ENCODE measurements around the gene PPP1R13L.

The PPP1R13L gene

DNA sequence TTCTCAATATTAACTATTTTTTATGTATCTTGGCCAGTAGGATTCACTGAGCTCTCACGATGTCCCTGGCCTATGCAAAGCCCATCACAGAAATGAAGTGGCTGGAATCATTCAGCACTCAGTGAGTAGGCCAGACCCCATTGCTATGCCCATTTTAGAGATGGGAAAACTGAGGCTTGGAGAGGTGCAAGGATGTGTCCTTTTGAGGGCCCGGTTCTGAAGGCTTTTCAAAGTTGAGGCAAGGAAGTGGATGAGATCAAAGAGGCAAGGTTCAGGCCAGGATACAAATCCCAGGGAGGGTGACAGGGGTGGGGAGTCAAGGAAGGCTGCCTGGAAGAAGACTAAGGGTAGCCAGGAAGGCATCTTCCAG, 37.5 kb upstream of the PPP1R13L start:
- POLR2A ChIA-PET, result interaction anchor here (1.0 kb wide), 1 partner anchor 27 kb away, joined by 3 read pairs; no protein-coding TSS in a partner anchor
- TF ChIP-seq ZNF501 (tag by site-specific recombination; IDR thresholded peaks at IDR 0.05) (0 out of 2 replicates have a peak, but pooled peaks have one; percentile 20), ZFP69B (tag by site-specific recombination; IDR thresholded peaks at IDR 0.05) (no peak), ZNF404 (tag by site-specific recombination; IDR thresholded peaks at IDR 0.05) (no peak), ZNF580 (tag by site-specific recombination; IDR thresholded peaks at IDR 0.05) (peak; percentile 71; the same call in 1 of the 2 replicates), ZNF747 (tag by site-specific recombination; IDR thresholded peaks at IDR 0.05) (no peak), ZNF610 (tag by site-specific recombination; IDR thresholded peaks at IDR 0.05; ENCODE audit: borderline replicate concordance) (no peak), ZNF214 (tag by site-specific recombination; IDR thresholded peaks at IDR 0.05; ENCODE audit: borderline replicate concordance) (no peak), ZNF585B (tag by site-specific recombination; IDR thresholded peaks at IDR 0.05) (no peak), ZNF24 (tag by site-specific recombination; IDR thresholded peaks at IDR 0.05) (0 out of 2 replicates have a peak, but pooled peaks have one; percentile 25), GLIS2 (tag by site-specific recombination; IDR thresholded peaks at IDR 0.05) (no peak), KLF8 (tag by site-specific recombination; IDR thresholded peaks at IDR 0.05) (peak; percentile 24; the same call in 1 of the 2 replicates), ZNF138 (tag by site-specific recombination; IDR thresholded peaks at IDR 0.05; ENCODE audit: borderline replicate concordance) (no peak), ZNF530 (tag by site-specific recombination; IDR thresholded peaks at IDR 0.05; ENCODE audit: low read depth) (no peak), ZNF394 (tag by site-specific recombination; IDR thresholded peaks at IDR 0.05; ENCODE audit: borderline replicate concordance) (0 out of 2 replicates have a peak, but pooled peaks have one; percentile 17), SCRT2 (tag by site-specific recombination; IDR thresholded peaks at IDR 0.05) (no peak)
- TF ChIP-seq, protein P1, sequence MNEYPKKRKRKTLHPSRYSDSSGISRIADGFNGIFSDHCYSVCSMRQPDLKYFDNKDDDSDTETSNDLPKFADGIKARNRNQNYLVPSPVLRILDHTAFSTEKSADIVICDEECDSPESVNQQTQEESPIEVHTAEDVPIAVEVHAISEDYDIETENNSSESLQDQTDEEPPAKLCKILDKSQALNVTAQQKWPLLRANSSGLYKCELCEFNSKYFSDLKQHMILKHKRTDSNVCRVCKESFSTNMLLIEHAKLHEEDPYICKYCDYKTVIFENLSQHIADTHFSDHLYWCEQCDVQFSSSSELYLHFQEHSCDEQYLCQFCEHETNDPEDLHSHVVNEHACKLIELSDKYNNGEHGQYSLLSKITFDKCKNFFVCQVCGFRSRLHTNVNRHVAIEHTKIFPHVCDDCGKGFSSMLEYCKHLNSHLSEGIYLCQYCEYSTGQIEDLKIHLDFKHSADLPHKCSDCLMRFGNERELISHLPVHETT (tag by site-specific recombination; IDR thresholded peaks at IDR 0.05), result peak; percentile 55; the same call in 1 of the 2 replicates
- TF ChIP-seq, protein P2, sequence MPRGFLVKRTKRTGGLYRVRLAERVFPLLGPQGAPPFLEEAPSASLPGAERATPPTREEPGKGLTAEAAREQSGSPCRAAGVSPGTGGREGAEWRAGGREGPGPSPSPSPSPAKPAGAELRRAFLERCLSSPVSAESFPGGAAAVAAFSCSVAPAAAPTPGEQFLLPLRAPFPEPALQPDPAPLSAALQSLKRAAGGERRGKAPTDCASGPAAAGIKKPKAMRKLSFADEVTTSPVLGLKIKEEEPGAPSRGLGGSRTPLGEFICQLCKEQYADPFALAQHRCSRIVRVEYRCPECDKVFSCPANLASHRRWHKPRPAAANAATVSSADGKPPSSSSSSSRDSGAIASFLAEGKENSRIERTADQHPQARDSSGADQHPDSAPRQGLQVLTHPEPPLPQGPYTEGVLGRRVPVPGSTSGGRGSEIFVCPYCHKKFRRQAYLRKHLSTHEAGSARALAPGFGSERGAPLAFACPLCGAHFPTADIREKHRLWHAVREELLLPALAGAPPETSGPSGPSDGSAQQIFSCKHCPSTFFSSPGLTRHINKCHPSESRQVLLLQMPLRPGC (tag by site-specific recombination; IDR thresholded peaks at IDR 0.05), result no peak
- TF ChIP-seq, protein P3, sequence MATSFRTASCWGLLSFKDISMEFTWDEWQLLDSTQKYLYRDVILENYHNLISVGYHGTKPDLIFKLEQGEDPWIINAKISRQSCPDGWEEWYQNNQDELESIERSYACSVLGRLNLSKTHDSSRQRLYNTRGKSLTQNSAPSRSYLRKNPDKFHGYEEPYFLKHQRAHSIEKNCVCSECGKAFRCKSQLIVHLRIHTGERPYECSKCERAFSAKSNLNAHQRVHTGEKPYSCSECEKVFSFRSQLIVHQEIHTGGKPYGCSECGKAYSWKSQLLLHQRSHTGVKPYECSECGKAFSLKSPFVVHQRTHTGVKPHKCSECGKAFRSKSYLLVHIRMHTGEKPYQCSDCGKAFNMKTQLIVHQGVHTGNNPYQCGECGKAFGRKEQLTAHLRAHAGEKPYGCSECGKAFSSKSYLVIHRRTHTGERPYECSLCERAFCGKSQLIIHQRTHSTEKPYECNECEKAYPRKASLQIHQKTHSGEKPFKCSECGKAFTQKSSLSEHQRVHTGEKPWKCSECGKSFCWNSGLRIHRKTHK (tag by site-specific recombination; IDR thresholded peaks at IDR 0.05), result no peak
- Histone ChIP-seq H3K4me3 (ENCODE audit: low read depth, low read length) (no peak overlapping the region), H3K9me3 (ENCODE audit: control insufficient read depth, insufficient read depth, low read depth, low read length) (no peaks in the 10 kb centered on the region), H3K27ac (ENCODE audit: extremely low read depth, low read depth, low read length) (no peak overlapping the region), H3K4me1 (ENCODE audit: control insufficient read depth, insufficient read depth, low read length) (0 out of 2 replicates have a peak, but pooled peaks cover 4% of the 10 kb centered on the region), H3K36me3 (ENCODE audit: control insufficient read depth in 2 of 2, insufficient read depth in 1 of 2, low read length in 2 of 2) (no peaks in the 10 kb centered on the region)
- CTCF ChIA-PET, result interaction anchor here (0.7 to 5.8 kb wide), 4 partner anchors 28 to 317 kb away, joined by 3 to 87 read pairs (median 46); partner anchors contain the start of gene FOSB

- Histone ChIP-seq H3K4me1 (ENCODE audit: control insufficient read depth, insufficient read depth, low read length) (0 out of 2 replicates have a peak, but pooled peaks cover 4% of the 10 kb centered on the region), H3K4me3 (ENCODE audit: low read depth, low read length) (no peak overlapping the region), H3K9me3 (ENCODE audit: control insufficient read depth, insufficient read depth, low read depth, low read length) (no peaks in the 10 kb centered on the region), H3K36me3 (ENCODE audit: control insufficient read depth in 2 of 2, insufficient read depth in 1 of 2, low read length in 2 of 2) (no peaks in the 10 kb centered on the region), H3K27ac (ENCODE audit: extremely low read depth, low read depth, low read length) (no peak overlapping the region)
- TF ChIP-seq ZBTB1 (tag by site-specific recombination; IDR thresholded peaks at IDR 0.05) (no peak), SP2 (tag by site-specific recombination; IDR thresholded peaks at IDR 0.05) (peak; percentile 65), ZBTB20 (tag by site-specific recombination; IDR thresholded peaks at IDR 0.05) (peak; percentile 64), ZNF544 (tag by site-specific recombination; IDR thresholded peaks at IDR 0.05) (no peak), ZNF558 (tag by site-specific recombination; IDR thresholded peaks at IDR 0.05) (peak; percentile 53; the same call in 1 of the 2 replicates), ZBTB17 (tag by site-specific recombination; IDR thresholded peaks at IDR 0.05) (peak; percentile 58)
- ChIA-PET CTCF (interaction anchor here (0.6 to 5.9 kb wide), 13 partner anchors 8 to 688 kb away, joined by 3 to 295 read pairs (median 32); partner anchors contain the start of genes EML2, FOSB and PPP1R13L), POLR2A (interaction anchor here (0.6 to 1.6 kb wide), 5 partner anchors 19 to 200 kb away, joined by 3 to 10 read pairs (median 7); partner anchors contain the start of gene FOSB)
These were observed 36.2 kb upstream of the PPP1R13L start for GRCh38 chr19:45440873-45441654.

All from HEK293 (cell line).